Iris pigment epithelial cell (primary cell): ENCODE results near the gene SCCPDH.
"Not testable (repeated sequence)": the region's sequence is repeated elsewhere in the genome, so short reads cannot be mapped to it uniquely, and the experiment has no call there.

ENCODE experiments used
- DNase-seq: peaks from one replicate; pipeline ENCODE4 v3.0.0-alpha.2; 2011; ENCODE audit warnings: low read depth

SCCPDH gene

GRCh38 chr1:246705368-246705767 lies 18.8 kb upstream of the SCCPDH start:
- DNase-seq: peak; percentile 98

- DNase-seq: peak; percentile 34
These were observed 16.0 kb upstream of the SCCPDH start for GRCh38 chr1:246708166-246708565.

- no peak for DNase-seq
These were observed 15.0 kb upstream of the SCCPDH start for GRCh38 chr1:246709196-246709595.

- no peak for DNase-seq
These were observed 14.4 kb upstream of the SCCPDH start for GRCh38 chr1:246709835-246710234.

- DNase-seq: no peak
These were observed 12.6 kb upstream of the SCCPDH start for GRCh38 chr1:246711548-246712003.

- not testable (repeated sequence) for DNase-seq
These were observed 11.8 kb upstream of the SCCPDH start for GRCh38 chr1:246712428-246712827.

- not testable (repeated sequence) for DNase-seq
These were observed 4.8 kb upstream of the SCCPDH start for GRCh38 chr1:246719361-246719760.

- not testable (repeated sequence) for DNase-seq
These were observed 3.4 kb upstream of the SCCPDH start for GRCh38 chr1:246720814-246721213.

- DNase-seq: no peak
These were observed 1.5 kb upstream of the SCCPDH start for GRCh38 chr1:246722720-246723119.

GRCh38 chr1:246724731-246725095 lies 504 bp downstream of the SCCPDH start:
- DNase-seq: peak; percentile 49

- no peak for DNase-seq
These were observed 982 bp downstream of the SCCPDH start for GRCh38 chr1:246725191-246725590.

- no peak for DNase-seq
These were observed 2.1 kb downstream of the SCCPDH start for GRCh38 chr1:246726255-246726679.

- DNase-seq: no peak
These were observed 2.7 kb downstream of the SCCPDH start for GRCh38 chr1:246726881-246727280.

GRCh38 chr1:246727594-246727993 lies 3.4 kb downstream of the SCCPDH start:
- DNase-seq: no peak

- peak; percentile 79 for DNase-seq
These were observed 4.1 kb downstream of the SCCPDH start for GRCh38 chr1:246728311-246728710.

GRCh38 chr1:246729040-246729439 lies 4.8 kb downstream of the SCCPDH start:
- not testable (repeated sequence) for DNase-seq

GRCh38 chr1:246730839-246731238 lies 6.6 kb downstream of the SCCPDH start:
- DNase-seq: no peak

- not testable (repeated sequence) for DNase-seq
These were observed 7.7 kb downstream of the SCCPDH start for GRCh38 chr1:246731873-246732272.

- peak; percentile 19 for DNase-seq
These were observed 9.5 kb downstream of the SCCPDH start for GRCh38 chr1:246733704-246734103.

GRCh38 chr1:246734866-246735265 lies 10.7 kb downstream of the SCCPDH start:
- DNase-seq: no peak

GRCh38 chr1:246735735-246736134 lies 11.5 kb downstream of the SCCPDH start:
- no peak for DNase-seq

GRCh38 chr1:246742396-246742795 lies 18.2 kb downstream of the SCCPDH start:
- no peak for DNase-seq

- not testable (repeated sequence) for DNase-seq
These were observed 21.9 kb downstream of the SCCPDH start for GRCh38 chr1:246746155-246746554.

- DNase-seq: no peak
These were observed 23.8 kb downstream of the SCCPDH start for GRCh38 chr1:246748006-246748405.

GRCh38 chr1:246748867-246749266 lies 24.7 kb downstream of the SCCPDH start:
- peak; percentile 27 for DNase-seq
